Right atrium auricular region (tissue), 2 donors: Measurements from ENCODE around the gene OR6C76. TPM values are rescaled to one million over a fixed set of nuclear protein-coding genes. Genes with fewer than 3 reads are reported as not detected.

Experiments used
- DNase-seq: peaks from one replicate; pipeline ENCODE4 v3.0.0-alpha.2; 2019; ENCODE audit warnings: low spot score
- H3K27ac ChIP-seq, 2 donors: fragments of 200-600 bp; sonication (generic); 1 replicate in 1 of 2; 2 replicates in 1 of 2; pipeline ENCODE4 v1.5.1; 2016 to 2019
- H3K27me3 ChIP-seq, 2 donors: fragments of 200-600 bp; sonication (generic); one replicate each; pipeline versions ENCODE4 v1.5.1 to v1.6.0; 2017 to 2019
- H3K36me3 ChIP-seq: fragments of 200-600 bp; sonication (generic); one replicate; pipeline ENCODE4 v1.5.1; 2016
- H3K4me1 ChIP-seq, 2 donors: fragments of 200-600 bp; sonication (generic); one replicate each; pipeline versions ENCODE4 v1.5.1 to v1.6.0; 2017 to 2019
- H3K4me3 ChIP-seq, 2 donors: fragments of 200-600 bp; sonication (generic); 1 replicate in 1 of 2; 2 replicates in 1 of 2; pipeline ENCODE4 v1.5.1; 2017 to 2019; ENCODE audit warnings: mild to moderate bottlenecking in 1 of 2, moderate library complexity in 1 of 2
- H3K9me3 ChIP-seq, 2 donors: fragments of 200-600 bp; sonication (generic); one replicate each; pipeline ENCODE4 v1.5.1; 2019
- total RNA-seq, 2 donors: library from RNA; depleted of rRNA; stranded (reverse); fragments of >200 nt; gene quantifications; one replicate each; pipeline ENCODE4 v1.1.0, GENCODE V29; 2016
- TF ChIP-seq, protein P1 (sequence below), 2 donors: fragments of 200-600 bp; sonication (generic); IDR thresholded peaks; one replicate each; pipeline ENCODE4 v1.5.1; 2019; ENCODE audit warnings: antibody characterized with exemption in 2 of 2

OR6C76 gene
- not detected for total RNA-seq

DNA sequence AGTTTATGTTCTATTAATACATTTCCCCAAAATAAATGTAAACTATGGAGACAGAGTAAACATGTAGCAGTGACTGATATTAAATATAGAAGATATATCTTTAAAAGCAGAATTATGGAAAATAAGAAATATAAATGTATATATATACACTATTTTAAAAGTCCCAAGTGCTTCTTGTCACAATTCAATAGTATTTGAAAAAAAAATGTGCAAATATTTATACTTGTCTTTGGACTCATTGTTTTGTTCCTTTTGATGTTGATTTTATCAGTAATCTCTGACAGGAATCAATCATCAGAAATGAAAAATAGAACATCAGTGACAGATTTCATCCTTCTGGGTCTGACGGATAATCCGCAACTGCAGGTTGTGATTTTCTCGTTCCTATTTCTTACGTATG, at the start of gene OR6C76:
Gene OR6C76, plus strand, starts transcription at position 301 of the 400 bp plus-strand sequence. Its CDS starts 0 bp downstream, at position 301.
- no peak for DNase-seq
- no peak within 1 kb of the TSS for H3K27ac ChIP-seq
- no peak within 1 kb of the TSS for H3K4me3 ChIP-seq
- no peaks in the 10 kb centered on the region for H3K4me1 ChIP-seq
- no peaks in the 10 kb centered on the region for H3K9me3 ChIP-seq
- H3K36me3 ChIP-seq, result no peaks in the 10 kb centered on the region
- TF ChIP-seq, protein P1, sequence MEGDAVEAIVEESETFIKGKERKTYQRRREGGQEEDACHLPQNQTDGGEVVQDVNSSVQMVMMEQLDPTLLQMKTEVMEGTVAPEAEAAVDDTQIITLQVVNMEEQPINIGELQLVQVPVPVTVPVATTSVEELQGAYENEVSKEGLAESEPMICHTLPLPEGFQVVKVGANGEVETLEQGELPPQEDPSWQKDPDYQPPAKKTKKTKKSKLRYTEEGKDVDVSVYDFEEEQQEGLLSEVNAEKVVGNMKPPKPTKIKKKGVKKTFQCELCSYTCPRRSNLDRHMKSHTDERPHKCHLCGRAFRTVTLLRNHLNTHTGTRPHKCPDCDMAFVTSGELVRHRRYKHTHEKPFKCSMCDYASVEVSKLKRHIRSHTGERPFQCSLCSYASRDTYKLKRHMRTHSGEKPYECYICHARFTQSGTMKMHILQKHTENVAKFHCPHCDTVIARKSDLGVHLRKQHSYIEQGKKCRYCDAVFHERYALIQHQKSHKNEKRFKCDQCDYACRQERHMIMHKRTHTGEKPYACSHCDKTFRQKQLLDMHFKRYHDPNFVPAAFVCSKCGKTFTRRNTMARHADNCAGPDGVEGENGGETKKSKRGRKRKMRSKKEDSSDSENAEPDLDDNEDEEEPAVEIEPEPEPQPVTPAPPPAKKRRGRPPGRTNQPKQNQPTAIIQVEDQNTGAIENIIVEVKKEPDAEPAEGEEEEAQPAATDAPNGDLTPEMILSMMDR (IDR thresholded peaks at IDR 0.05), result no peak
- H3K27me3 ChIP-seq, result no peaks in the 10 kb centered on the region

- TF ChIP-seq, protein P1 (IDR thresholded peaks at IDR 0.05), result no peak
- Histone ChIP-seq H3K4me1 (no peaks in the 10 kb centered on the region), H3K27ac (no peak overlapping the region), H3K27me3 (no peaks in the 10 kb centered on the region), H3K36me3 (no peaks in the 10 kb centered on the region), H3K4me3 (no peak overlapping the region), H3K9me3 (no peaks in the 10 kb centered on the region)
- DNase-seq, result no peak
These were observed 40.2 kb upstream of the OR6C76 start for GRCh38 chr12:55385891-55386290.

DNA sequence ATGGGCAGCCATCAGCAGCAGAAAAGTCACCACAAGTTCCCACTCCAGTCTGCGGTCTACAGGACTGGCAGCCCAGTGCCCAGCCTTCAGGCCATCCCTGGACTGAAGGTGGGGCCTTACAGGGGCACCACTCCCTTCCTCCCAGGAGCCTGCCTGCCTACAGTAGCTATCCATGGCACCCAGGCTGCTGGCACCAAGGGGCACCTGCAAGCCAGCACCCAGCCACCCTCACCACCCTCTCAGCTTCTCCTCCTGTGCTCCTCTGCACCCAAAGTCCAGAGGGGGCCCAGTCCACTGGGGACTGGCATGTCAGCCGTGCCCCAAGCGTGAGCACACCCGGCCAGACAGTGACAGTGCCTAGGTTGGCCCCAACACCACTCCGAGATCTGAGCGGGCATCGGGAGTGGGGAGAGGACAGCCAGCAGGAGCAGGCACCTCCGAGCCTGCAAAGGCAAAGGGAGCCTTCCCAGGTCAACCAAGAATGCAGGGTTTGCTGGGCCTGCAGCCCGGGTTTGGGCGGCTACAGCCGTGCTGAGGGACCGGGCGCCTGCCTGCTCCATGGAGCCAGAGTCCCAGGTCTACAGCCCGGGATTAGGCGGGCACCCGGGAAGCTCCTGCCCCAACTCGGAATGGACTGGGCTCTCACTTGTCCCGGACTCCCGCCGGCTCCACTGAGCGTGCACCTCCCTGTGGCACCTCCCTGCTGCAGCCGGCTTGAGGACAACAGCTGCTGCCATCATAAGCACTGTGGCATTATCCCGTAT, 33.8 kb upstream of the OR6C76 start:
- Histone ChIP-seq H3K27ac (no peak overlapping the region), H3K4me3 (no peak overlapping the region), H3K36me3 (no peaks in the 10 kb centered on the region), H3K4me1 (no peaks in the 10 kb centered on the region), H3K9me3 (no peaks in the 10 kb centered on the region), H3K27me3 (no peaks in the 10 kb centered on the region)
- TF ChIP-seq, protein P1 (IDR thresholded peaks at IDR 0.05), result no peak
- no peak for DNase-seq

DNA sequence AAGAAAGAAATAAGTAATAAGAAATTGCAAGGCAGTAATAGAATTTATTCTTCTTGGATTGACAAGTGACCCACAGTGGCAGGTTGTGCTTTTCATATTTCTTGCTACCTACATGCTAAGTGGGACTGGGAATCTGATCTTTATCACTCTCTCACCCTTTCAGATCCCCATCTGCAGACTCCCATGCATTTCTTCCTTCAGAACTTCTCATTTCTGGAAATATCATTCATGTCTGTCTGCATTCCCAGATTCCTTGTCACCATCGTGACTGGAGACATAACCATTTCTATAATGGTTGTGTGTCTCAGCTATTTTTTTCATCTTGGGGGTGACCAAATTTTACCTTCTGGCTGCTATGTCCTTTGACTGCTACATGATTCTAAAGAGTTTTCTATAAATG, 29.7 kb upstream of the OR6C76 start:
- DNase-seq, result no peak

GRCh38 chr12:55400229-55400628, 25.8 kb upstream of the OR6C76 start, which contains the start of gene OR6C65:
OR6C65 (plus strand) TSS chr12:55400529; CDS start chr12:55400529, 0 bp downstream.
- Histone ChIP-seq H3K36me3 (no peaks in the 10 kb centered on the region), H3K27ac (no peak within 1 kb of the TSS), H3K27me3 (no peaks in the 10 kb centered on the region), H3K4me3 (no peak within 1 kb of the TSS), H3K4me1 (no peaks in the 10 kb centered on the region), H3K9me3 (no peaks in the 10 kb centered on the region)
- no peak for DNase-seq
- TF ChIP-seq, protein P1 (IDR thresholded peaks at IDR 0.05), result no peak

More for the DNA sequence above, 29.7 kb upstream of the OR6C76 start:
- H3K4me3 ChIP-seq, result no peak overlapping the region
- TF ChIP-seq, protein P1 (IDR thresholded peaks at IDR 0.05), result no peak
- no peak overlapping the region for H3K27ac ChIP-seq
- H3K4me1 ChIP-seq, result no peaks in the 10 kb centered on the region
- H3K9me3 ChIP-seq, result no peaks in the 10 kb centered on the region
- no peaks in the 10 kb centered on the region for H3K27me3 ChIP-seq
- no peaks in the 10 kb centered on the region for H3K36me3 ChIP-seq
